ENCODE results near the gene FOXP1.

FOXP1 gene

DNA sequence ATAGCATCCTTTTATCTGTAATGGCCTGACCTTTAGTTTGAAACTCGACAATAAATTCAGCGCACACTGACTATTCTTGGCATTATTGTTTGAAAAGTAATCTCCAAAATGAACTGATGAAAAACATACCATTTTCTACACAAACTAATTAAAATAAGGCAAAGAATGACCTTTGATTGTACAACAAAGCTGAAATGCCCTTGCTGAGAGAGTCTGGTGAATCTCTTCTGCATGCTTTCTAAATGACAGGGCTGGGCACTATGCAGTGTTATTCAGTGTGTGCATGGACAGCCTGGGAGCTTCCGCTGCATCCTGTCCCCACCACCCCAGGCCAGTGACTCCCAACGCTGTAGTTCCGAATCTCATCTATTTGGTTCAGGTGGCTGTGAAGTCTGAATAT, 530.8 kb downstream of the FOXP1 start:
- in situ Hi-C loops (cut with MboI; ENCODE audit: low sequenced_read_pairs): no loop called here

DNA sequence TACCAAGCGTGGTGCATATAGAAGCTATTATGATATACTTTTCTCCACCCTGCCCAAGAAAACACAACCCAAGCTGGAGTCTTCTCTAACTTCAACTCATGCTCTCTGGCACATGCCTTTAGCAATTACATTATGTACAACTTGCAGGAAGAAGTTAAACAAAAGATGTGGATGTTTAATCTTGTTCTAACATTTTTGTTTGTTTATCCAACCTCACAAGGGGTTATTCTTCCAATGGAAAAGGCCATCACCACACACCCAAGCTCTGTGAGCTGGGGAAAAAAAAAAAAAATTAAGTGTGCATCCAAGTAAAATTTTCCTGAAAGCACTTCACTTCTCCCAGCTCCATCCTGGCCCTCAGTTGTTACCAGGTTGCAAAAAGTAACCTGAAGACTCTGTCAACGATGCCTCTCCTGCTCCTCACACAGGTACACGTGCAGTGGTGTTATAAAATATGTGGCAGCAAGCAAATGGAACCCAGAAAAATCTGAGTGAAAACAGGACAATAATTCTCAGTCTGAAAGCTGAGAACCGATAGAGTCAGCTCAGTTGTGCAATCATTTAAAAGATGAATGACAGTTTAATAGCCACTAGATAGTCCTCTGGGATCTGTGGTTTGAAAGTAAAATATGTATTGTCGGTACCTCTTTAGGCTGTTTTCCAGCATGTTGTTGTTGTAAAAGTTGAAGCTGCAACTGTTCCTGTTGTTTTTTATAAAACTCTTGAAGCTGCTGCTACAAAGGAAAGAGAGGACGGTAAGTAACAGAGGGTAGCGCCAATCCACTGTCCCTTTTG, 531.4 kb downstream of the FOXP1 start:
- in situ Hi-C loops (cut with MboI; ENCODE audit: low sequenced_read_pairs): no loop called here

DNA sequence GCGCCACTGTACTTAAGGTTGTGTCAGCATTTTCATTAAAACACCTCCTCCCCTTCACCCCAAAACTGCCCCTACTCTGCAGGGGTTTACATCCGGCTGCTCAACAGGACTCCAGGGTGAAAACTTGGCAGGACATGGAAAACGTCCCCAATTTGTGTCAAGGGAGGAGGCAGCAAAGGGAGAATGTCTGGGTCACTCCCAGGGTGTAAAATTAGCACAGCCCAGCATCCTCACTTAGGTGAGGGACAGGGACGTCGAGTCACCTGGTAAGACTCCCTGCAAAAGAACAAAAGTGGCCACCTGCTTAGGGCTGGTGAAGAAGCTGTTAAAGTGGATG, 532.3 kb downstream of the FOXP1 start:
- in situ Hi-C loops (cut with MboI; ENCODE audit: low sequenced_read_pairs): no loop called here

DNA sequence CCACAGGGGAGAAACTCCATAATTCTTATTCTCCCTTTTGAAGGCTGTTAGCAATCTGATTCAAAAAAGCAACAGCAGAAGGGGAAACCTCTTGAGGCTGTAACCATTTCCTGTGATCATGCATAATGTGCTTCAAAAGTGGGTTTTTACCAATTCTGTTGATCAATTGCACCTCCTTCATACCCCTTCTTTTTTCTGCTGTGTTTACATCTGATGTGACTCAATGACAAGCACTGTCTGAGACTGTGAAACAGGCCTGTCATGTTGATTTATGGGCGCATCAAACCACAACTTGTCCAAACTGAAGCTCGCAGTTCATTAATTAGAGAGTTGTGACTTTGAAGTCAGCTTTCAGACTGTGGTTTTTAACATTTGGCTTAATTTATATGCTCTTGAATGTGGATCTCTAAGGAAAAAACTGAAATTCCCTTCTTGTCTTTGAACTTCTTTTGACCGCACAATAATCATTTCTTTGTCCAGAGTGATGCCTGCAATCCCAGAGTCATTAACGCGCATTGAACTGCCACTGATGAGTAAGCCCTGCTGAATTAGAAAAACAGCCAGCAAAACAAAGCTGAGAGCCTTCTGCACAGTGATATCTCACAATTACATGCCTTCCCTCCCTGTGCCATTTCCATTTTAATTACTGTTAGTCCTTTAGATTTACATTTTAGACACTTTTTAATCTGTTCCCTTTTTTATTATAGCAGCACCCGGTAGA, 532.8 kb downstream of the FOXP1 start:
- in situ Hi-C loops (cut with MboI; ENCODE audit: low sequenced_read_pairs): no loop called here

DNA sequence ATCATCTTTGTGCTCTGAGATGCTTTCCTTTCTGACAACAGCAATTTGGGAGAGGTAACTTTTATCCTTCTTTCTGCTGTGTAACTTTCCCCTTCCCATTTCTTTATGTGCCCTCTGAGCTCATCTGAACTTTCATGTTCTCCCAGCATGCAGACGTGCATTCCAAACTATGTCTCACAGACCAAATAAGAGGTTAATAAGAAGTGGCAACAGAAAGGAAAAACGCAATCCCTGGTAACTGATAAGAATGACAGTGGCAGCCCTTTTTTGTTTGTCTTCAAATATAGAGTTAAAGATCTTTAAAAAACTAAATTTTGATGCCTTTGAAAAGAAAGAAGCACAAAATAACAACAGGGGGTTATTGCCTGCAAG, 533.4 kb downstream of the FOXP1 start:
- in situ Hi-C loops (cut with MboI; ENCODE audit: low sequenced_read_pairs): no loop called here

DNA sequence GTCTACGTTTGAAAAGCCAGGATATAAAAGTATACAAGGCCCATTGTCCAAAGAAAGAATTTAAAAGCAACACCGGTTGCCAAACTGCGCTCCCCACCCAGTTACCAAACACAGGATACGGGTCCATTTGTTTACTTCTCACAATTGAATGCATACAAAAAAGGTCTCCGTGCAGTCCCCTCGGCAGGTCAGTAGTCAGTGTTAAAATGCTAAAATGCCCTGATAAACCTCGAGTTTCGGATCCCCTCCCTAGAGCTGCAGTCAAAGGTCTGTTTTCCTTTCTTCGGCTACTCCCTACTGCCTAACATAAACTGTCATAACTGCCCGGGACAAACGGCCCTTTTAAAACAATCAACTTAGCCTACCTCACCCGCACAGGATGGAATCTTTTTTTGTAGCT, 534.6 kb downstream of the FOXP1 start:
- in situ Hi-C loops (cut with MboI; ENCODE audit: low sequenced_read_pairs): no loop called here

DNA sequence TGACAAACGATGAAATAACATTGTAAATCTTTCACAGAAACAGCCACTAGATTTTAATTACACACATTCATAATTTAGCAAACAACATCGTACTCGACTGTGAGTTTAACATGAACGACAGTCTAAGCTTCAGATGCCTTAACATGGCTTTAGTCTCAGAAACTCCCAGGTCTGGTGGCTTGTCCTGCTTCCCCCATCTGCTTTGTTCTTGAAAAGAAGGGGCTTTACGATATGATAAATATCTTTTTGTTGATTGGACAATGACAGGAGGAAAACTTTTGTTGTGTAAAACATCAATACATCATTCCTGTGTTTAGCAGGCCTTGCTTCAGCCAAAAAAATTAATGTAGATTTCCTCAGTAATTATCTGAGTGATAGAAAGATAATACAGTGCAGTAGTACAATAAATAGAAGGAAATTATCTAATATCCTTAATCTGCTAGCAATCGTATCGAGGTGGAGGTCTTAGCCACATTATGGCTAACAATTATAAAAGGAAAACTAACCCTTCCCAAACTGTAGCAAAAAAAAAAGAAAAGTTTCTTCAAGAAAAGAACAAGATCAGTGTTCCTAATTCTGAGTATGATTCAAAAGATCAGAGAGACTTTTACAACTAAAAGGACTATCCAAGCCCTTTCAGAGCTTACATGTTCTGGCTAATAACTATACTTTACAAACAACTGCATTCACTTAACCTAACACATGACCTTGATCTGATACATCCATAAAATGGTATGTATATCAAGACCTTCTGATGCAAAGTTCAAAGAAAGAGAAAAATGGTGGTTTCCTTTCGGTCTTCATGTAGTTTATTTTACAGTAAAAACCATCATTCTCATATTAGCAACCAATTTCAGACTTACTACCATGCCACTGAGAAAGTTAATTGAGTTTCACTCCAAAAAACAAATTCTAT, 535.7 kb downstream of the FOXP1 start:
- in situ Hi-C loops (cut with MboI; ENCODE audit: low sequenced_read_pairs): no loop called here

DNA sequence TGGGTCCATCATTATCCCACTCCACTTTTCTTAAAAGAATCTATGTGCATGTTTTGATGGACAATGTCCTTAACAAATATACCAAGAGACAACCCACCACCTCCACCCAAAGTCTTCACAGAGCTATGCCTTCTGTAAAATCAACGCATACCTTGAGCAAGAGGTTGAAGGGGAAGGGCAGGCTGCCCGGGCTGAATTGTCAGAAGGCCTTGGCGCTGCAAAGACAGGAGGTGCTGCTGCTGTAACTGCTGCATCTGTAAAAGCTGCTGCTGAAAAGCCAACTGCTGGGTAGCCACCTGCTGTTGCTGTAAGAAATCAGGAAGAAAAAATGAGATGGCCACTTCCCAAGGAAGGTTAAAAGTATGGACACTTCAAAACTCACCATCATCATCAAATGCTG, 536.7 kb downstream of the FOXP1 start:
- in situ Hi-C loops (cut with MboI; ENCODE audit: low sequenced_read_pairs): no loop called here

DNA sequence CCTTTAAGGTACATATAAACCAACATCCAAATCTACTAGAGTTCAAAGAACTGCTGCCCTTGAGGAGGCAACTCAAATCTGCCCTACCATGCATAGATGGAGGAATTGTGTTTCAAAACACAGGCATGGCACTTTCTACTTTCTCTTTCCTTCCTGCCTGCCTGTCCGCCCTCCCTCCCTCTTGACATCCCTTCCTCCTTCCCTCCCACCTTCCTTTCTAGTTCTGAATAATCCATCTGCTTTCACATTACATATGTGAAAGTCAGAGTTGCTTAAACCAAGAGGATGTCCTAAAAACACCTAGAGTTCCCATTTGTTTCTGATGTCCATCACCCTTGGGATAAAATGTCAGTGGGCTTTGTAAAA, 537.6 kb downstream of the FOXP1 start:
- in situ Hi-C loops (cut with MboI; ENCODE audit: low sequenced_read_pairs): no loop called here

DNA sequence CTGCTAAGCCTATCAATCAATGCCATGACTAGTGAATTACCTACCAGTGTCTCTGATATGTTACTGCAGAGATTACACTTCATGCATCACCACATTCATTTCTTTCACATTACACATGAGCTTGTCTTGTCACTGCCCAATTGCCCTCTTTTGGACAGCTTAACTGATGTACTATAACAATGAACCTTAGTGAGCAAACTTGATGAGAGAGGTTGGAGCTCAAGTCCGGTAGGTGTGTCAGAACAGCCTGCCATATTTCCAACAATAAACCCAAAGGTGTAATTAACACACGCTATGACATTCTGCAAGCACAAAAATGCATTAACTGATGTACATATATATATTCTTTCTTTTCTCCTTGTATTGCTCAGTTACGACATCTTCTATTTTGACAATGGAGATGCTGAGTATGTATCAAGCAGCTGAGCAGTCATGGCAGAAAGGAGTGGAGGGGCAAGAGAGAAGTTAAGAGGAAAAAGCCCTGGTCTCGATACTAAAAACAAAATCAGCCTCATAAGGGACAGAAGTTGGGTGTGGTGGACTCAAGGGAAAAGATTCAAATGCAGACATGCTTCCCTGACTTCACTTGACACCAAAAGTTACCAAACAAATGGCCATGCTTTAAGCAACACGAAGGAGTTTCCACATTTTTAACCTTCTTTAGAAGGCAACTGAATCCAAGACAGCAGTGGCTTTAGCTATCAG, 538.2 kb downstream of the FOXP1 start:
- in situ Hi-C loops (cut with MboI; ENCODE audit: low sequenced_read_pairs): no loop called here

DNA sequence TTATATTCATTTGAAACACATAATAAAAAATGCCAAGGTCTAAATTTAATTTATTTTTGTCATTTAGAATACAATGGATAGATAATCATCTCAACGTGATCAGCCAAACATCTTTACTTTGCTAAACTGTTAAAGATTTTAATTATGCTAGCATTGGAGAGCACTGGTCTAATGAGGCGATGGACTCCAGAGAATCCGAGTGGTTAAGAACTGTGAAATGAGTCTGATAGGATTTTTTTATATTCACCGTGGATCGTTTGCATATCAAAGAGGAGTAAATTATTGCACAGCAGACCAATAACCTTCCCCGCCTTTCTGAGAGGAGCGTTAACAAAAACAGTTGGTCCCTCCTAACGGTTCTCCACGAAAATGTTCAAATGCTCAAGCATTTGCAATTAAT, 540.8 kb downstream of the FOXP1 start:
- in situ Hi-C loops (cut with MboI; ENCODE audit: low sequenced_read_pairs): no loop called here

DNA sequence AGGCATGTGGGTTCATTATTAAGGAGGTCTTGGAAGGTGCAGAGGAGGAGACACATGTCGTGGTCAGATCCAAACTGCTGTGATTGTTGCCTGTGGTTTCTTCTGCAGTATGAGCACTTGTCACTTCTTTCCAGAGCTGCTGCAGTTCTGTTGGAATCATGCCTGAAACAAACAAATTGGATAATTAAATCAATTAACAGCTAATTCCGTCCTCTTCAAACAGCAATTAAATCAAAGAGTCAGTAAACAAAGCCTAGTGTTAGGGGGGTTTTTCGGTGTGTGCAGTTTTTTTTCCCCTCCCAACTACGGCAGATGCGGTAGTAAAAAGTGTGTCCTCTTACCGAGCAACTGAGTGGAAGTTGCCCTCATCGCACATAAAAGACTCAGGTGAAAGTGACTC, 542.2 kb downstream of the FOXP1 start:
- in situ Hi-C loops (cut with MboI; ENCODE audit: low sequenced_read_pairs): no loop called here

DNA sequence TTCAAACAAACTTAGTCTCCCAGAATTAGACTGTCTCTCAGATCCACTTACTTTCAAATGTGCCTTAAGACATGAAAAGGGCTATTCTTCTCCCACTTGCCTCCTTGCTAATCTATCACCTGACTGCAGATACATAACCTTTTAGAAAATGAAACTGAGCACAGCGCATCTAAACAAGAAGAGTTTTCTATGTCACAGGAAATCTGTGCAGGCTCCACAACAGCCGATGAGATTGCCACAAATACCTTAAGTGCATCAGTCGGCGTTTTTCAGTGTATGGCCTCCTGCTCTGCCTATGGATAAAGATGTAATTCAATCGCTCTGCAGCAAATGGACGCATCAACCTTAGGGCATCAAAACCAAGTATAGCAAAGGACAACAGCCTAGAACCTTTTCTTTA, 544.2 kb downstream of the FOXP1 start:
- in situ Hi-C loops (cut with MboI; ENCODE audit: low sequenced_read_pairs): no loop called here

DNA sequence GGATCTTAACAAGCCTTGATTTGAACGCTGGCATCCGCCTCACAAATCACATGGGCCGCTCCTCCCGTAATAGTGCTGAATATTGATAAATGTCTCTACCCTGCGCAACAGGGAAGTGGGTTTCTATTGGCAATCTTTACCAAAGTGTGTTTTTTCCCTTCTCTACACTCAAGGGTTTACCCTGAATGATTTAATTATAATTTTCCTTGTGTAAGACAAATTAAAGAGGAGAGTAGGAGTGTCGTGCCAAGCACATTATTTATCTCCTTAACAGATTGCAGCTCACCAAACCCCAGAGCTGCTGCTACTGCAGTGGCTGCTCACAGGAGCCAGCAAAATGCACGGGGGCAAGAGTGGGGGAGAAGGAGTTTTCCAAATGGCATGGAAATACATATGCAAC, 545.8 kb downstream of the FOXP1 start:
- in situ Hi-C loops (cut with MboI; ENCODE audit: low sequenced_read_pairs): no loop called here

DNA sequence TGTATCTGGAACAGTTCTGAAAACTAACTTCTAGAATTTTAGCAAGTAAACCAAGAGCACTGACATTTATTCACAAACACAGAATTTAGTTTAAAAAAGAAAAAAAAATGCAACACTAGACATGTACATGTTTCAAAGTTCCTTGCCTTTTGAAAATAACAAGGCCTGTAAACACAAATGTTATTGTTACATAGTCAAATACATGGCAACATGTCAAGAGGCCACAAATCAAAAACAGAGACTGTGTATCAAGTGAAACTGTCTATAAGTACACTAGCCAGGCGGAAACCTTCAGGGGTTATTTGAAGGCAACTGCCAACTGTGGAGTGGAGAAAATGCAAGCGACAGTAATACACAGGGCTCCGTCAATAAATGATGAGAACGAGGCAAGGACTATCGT, 547.6 kb downstream of the FOXP1 start:
- in situ Hi-C loops (cut with MboI; ENCODE audit: low sequenced_read_pairs): no loop called here

DNA sequence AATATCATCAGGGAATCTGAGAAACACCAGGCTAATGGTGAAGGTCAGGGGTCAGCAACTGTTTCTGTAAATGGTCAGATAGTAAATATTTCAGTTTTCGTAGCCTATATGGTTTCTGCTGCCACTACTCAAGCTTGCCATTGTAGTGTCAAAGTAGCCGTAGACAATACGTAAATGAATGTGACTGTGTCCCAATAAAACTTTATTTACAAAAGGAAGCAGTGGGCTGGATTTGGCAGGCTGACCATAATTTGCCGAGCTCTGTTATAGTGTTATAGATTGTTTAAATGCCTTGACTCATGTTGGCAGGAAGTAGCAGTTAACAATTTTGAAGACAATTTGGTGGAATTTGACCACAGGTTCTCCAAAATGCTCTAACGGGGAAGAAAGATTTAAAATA, 548.2 kb downstream of the FOXP1 start:
- in situ Hi-C loops (cut with MboI; ENCODE audit: low sequenced_read_pairs): no loop called here

DNA sequence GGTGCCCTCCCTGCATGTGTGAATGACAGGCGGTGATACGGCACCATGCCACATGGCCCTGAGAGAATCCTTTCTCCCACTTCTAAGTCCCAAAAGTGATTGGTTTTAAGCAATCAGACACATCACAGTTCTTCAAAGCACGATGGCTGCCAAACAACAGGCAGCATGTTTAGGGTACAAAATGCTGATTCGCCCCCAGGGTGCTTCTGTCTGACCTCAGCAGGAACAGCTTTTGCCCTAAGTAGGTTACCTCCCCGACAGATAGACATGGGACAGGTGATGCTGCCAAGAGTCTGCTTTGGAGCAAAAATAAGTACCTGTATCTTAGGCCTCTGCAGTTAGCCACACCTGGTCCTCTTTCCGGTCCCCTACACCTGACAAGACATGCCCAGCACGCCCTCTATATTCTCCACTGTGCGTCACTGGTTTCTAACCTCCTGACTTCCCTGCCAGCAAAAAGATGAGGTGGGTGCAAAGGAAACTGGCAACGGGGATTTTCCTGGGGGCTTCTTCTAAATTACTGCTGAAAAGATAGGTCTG, 549.8 kb downstream of the FOXP1 start:
- in situ Hi-C loops (cut with MboI; ENCODE audit: low sequenced_read_pairs): no loop called here

DNA sequence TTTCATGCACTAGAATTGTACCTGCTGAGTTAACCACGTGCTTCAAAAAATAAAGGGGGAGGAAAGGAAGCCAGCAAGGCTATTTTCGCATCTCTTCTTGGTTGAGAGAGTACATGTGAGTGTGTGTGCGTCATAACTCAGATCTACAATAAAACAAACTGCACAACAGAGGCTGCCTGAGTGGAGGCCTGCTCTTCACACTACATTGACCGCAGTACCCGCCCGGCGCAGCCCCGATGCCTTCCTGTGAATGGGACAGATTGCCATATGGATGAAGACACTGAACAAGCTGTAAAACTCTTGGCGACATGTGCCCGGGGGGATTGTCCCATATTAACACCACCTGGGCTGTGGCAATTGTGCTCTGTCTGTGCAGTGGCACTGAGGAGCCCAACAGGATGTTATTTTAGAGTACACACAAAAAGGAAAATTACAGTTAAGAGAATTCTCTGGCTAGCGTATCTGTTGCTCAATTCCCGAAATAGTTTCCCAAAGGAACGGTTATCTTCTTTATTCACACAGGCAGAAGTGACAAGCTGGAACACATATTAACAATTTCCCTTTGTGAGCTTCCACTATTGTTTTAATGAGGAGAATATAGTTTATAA, 551.5 kb downstream of the FOXP1 start:
- in situ Hi-C loops (cut with MboI; ENCODE audit: low sequenced_read_pairs): no loop called here

DNA sequence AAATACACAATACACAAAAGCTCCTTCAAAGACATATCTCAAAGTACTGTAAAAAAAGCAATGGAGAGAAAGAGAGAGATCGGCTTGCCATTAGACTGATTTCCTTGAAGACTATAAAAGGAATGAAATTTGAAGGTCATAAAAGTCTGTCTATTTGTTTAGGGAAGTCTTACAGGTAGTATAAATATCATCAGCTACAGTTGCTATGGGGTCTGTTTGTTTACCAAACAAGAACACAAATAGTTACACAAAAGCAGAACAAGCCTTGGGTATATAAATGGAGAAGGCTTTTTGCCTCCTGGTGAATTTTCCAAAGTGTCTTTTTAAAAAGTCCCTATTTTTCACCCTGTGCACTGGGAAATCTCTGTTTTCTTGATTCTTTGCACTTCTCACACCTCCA, 552.3 kb downstream of the FOXP1 start:
- in situ Hi-C loops (cut with MboI; ENCODE audit: low sequenced_read_pairs): no loop called here

DNA sequence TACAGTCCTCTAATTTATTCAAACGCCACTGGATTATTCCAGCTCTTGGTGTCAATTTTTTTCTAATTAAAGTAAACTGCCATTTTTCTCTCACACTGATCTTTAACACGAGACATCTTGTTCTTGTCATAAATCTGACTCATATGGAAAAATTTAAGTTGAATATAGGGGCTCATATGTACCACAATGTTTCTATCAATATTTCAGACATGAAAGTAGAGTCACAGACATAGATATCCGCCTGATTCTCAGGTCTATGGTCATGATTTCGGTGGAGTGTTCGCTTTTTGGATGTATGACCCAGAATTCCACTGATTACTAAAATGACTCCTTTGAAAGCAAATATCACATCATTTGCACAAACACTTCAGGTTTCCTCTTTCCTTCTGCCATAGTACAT, 552.8 kb downstream of the FOXP1 start:
- in situ Hi-C loops (cut with MboI; ENCODE audit: low sequenced_read_pairs): no loop called here

DNA sequence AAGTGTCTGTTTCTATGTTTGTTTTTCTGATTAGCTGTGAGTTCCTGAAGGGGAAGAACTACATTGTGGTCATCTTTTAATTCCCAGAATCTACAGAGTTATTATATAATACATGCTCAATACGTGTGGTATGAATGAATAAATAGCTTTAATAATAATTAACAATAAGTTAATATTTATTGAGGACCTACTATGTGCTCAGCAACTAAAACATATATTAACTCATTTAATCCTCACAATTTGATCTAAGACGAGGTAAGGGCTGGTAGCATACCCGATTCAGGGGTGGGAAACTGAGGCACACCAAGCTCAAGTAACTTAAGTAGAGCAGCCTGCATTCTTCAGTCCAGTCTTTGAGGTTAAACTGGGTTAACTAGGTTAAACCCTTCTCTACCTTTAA, 553.8 kb downstream of the FOXP1 start:
- in situ Hi-C loops (cut with MboI; ENCODE audit: low sequenced_read_pairs): no loop called here
